Measurements from ENCODE around the gene IRF5.

The IRF5 gene

GRCh38 chr7:128946936-128947830 is 9.5 kb downstream of the IRF5 start:
- Histone ChIP-seq H3K36me3 (ENCODE audit: control insufficient read depth, insufficient read depth, low read length, severe bottlenecking) (peaks cover under 1% of the 10 kb centered on the region), H3K9ac (ENCODE audit: low read length) (no peak overlapping the region), H3K4me3 (ENCODE audit: low read length) (no peak overlapping the region), H3K4me1 (ENCODE audit: control insufficient read depth, insufficient read depth, low read length) (peaks cover 20% of the 10 kb centered on the region), H3K9me3 (ENCODE audit: control insufficient read depth, low read length) (no peaks in the 10 kb centered on the region), H3K27me3 (replicated peaks; ENCODE audit: control insufficient read depth, insufficient read depth, low read length) (peaks cover 10% of the 10 kb centered on the region)
- DNase-seq (ENCODE audit: low read depth), result no peak

- peaks cover 7% of the 10 kb centered on the region for H3K36me3 ChIP-seq (ENCODE audit: control insufficient read depth, insufficient read depth, low read length, severe bottlenecking)
- H3K9ac ChIP-seq (ENCODE audit: low read length), result no peak overlapping the region
- H3K4me3 ChIP-seq (ENCODE audit: low read length), result no peak overlapping the region
- peaks cover 20% of the 10 kb centered on the region for H3K4me1 ChIP-seq (ENCODE audit: control insufficient read depth, insufficient read depth, low read length)
- no peak for DNase-seq (ENCODE audit: low read depth)
- no peaks in the 10 kb centered on the region for H3K9me3 ChIP-seq (ENCODE audit: control insufficient read depth, low read length)
- peaks cover 10% of the 10 kb centered on the region for H3K27me3 ChIP-seq (replicated peaks; ENCODE audit: control insufficient read depth, insufficient read depth, low read length)
Observed at GRCh38 chr7:128947854-128948253, 10.1 kb downstream of the IRF5 start.

- Histone ChIP-seq H3K4me1 (ENCODE audit: control insufficient read depth, insufficient read depth, low read length) (peaks cover 20% of the 10 kb centered on the region), H3K27me3 (replicated peaks; ENCODE audit: control insufficient read depth, insufficient read depth, low read length) (peaks cover 10% of the 10 kb centered on the region), H3K9me3 (ENCODE audit: control insufficient read depth, low read length) (no peaks in the 10 kb centered on the region), H3K4me3 (ENCODE audit: low read length) (no peak overlapping the region), H3K9ac (ENCODE audit: low read length) (no peak overlapping the region), H3K36me3 (ENCODE audit: control insufficient read depth, insufficient read depth, low read length, severe bottlenecking) (peaks cover 13% of the 10 kb centered on the region)
- no peak for DNase-seq (ENCODE audit: low read depth)
Observed at GRCh38 chr7:128948312-128948973, 10.7 kb downstream of the IRF5 start.

- H3K36me3 ChIP-seq (ENCODE audit: control insufficient read depth, insufficient read depth, low read length, severe bottlenecking), result peaks cover 18% of the 10 kb centered on the region
Observed at GRCh38 chr7:128948976-128949760, 11.4 kb downstream of the IRF5 start.

GRCh38 chr7:128951296-128951695 is 13.6 kb downstream of the IRF5 start:
- Histone ChIP-seq H3K36me3 (ENCODE audit: control insufficient read depth, insufficient read depth, low read length, severe bottlenecking) (peaks cover 30% of the 10 kb centered on the region), H3K27me3 (replicated peaks; ENCODE audit: control insufficient read depth, insufficient read depth, low read length) (peaks cover 4% of the 10 kb centered on the region), H3K4me1 (ENCODE audit: control insufficient read depth, insufficient read depth, low read length) (peaks cover 25% of the 10 kb centered on the region), H3K9ac (ENCODE audit: low read length) (no peak overlapping the region), H3K4me3 (ENCODE audit: low read length) (no peak overlapping the region), H3K9me3 (ENCODE audit: control insufficient read depth, low read length) (no peaks in the 10 kb centered on the region)
- no peak for DNase-seq (ENCODE audit: low read depth)

More at GRCh38 chr7:128948976-128949760, 11.4 kb downstream of the IRF5 start:
- Histone ChIP-seq H3K9me3 (ENCODE audit: control insufficient read depth, low read length) (no peaks in the 10 kb centered on the region), H3K4me3 (ENCODE audit: low read length) (no peak overlapping the region), H3K4me1 (ENCODE audit: control insufficient read depth, insufficient read depth, low read length) (peaks cover 20% of the 10 kb centered on the region), H3K27me3 (replicated peaks; ENCODE audit: control insufficient read depth, insufficient read depth, low read length) (peaks cover 10% of the 10 kb centered on the region), H3K9ac (ENCODE audit: low read length) (no peak overlapping the region)
- no peak for DNase-seq (ENCODE audit: low read depth)

- H3K4me1 ChIP-seq (ENCODE audit: control insufficient read depth, insufficient read depth, low read length), result peaks cover 12% of the 10 kb centered on the region
- no peak overlapping the region for H3K9ac ChIP-seq (ENCODE audit: low read length)
- peaks cover 55% of the 10 kb centered on the region for H3K36me3 ChIP-seq (ENCODE audit: control insufficient read depth, insufficient read depth, low read length, severe bottlenecking)
- no peaks in the 10 kb centered on the region for H3K9me3 ChIP-seq (ENCODE audit: control insufficient read depth, low read length)
- H3K4me3 ChIP-seq (ENCODE audit: low read length), result no peak overlapping the region
- DNase-seq (ENCODE audit: low read depth), result no peak
- no peaks in the 10 kb centered on the region for H3K27me3 ChIP-seq (replicated peaks; ENCODE audit: control insufficient read depth, insufficient read depth, low read length)
Observed at GRCh38 chr7:128954150-128954549, 16.4 kb downstream of the IRF5 start.

GRCh38 chr7:128954830-128955802 is 17.4 kb downstream of the IRF5 start:
- H3K9ac ChIP-seq (ENCODE audit: low read length), result no peak overlapping the region
- H3K27me3 ChIP-seq (replicated peaks; ENCODE audit: control insufficient read depth, insufficient read depth, low read length), result no peaks in the 10 kb centered on the region
- H3K36me3 ChIP-seq (ENCODE audit: control insufficient read depth, insufficient read depth, low read length, severe bottlenecking), result peaks cover 63% of the 10 kb centered on the region
- H3K4me1 ChIP-seq (ENCODE audit: control insufficient read depth, insufficient read depth, low read length), result peaks cover 8% of the 10 kb centered on the region
- no peak overlapping the region for H3K4me3 ChIP-seq (ENCODE audit: low read length)
- no peaks in the 10 kb centered on the region for H3K9me3 ChIP-seq (ENCODE audit: control insufficient read depth, low read length)
- peak; percentile 56 for DNase-seq (ENCODE audit: low read depth)

- no peak for DNase-seq (ENCODE audit: low read depth)
- Histone ChIP-seq H3K4me1 (ENCODE audit: control insufficient read depth, insufficient read depth, low read length) (peaks cover 8% of the 10 kb centered on the region), H3K9ac (ENCODE audit: low read length) (no peak overlapping the region), H3K4me3 (ENCODE audit: low read length) (no peak overlapping the region), H3K36me3 (ENCODE audit: control insufficient read depth, insufficient read depth, low read length, severe bottlenecking) (peaks cover 66% of the 10 kb centered on the region), H3K9me3 (ENCODE audit: control insufficient read depth, low read length) (no peaks in the 10 kb centered on the region), H3K27me3 (replicated peaks; ENCODE audit: control insufficient read depth, insufficient read depth, low read length) (no peaks in the 10 kb centered on the region)
Observed at GRCh38 chr7:128955981-128956380, 18.3 kb downstream of the IRF5 start.

GRCh38 chr7:128959296-128959695 is 21.6 kb downstream of the IRF5 start:
- Histone ChIP-seq H3K9me3 (ENCODE audit: control insufficient read depth, low read length) (no peaks in the 10 kb centered on the region), H3K36me3 (ENCODE audit: control insufficient read depth, insufficient read depth, low read length, severe bottlenecking) (peaks cover 52% of the 10 kb centered on the region), H3K9ac (ENCODE audit: low read length) (no peak overlapping the region), H3K4me1 (ENCODE audit: control insufficient read depth, insufficient read depth, low read length) (peaks cover 24% of the 10 kb centered on the region), H3K4me3 (ENCODE audit: low read length) (no peak overlapping the region), H3K27me3 (replicated peaks; ENCODE audit: control insufficient read depth, insufficient read depth, low read length) (no peaks in the 10 kb centered on the region)
- DNase-seq (ENCODE audit: low read depth), result no peak

- DNase-seq (ENCODE audit: low read depth), result no peak
- H3K36me3 ChIP-seq (ENCODE audit: control insufficient read depth, insufficient read depth, low read length, severe bottlenecking), result peaks cover 59% of the 10 kb centered on the region
Observed at GRCh38 chr7:128961030-128961659, 23.4 kb downstream of the IRF5 start.

More at GRCh38 chr7:128961030-128961659, 23.4 kb downstream of the IRF5 start:
- Histone ChIP-seq H3K9me3 (ENCODE audit: control insufficient read depth, low read length) (no peaks in the 10 kb centered on the region), H3K9ac (ENCODE audit: low read length) (no peak overlapping the region), H3K27me3 (replicated peaks; ENCODE audit: control insufficient read depth, insufficient read depth, low read length) (no peaks in the 10 kb centered on the region), H3K4me1 (ENCODE audit: control insufficient read depth, insufficient read depth, low read length) (peaks cover 15% of the 10 kb centered on the region), H3K4me3 (ENCODE audit: low read length) (no peak overlapping the region)

Measured in adipocyte (in vitro differentiated cells).